ENCODE data around the gene CAMSAP3. TPM values are rescaled to one million over a fixed set of nuclear protein-coding genes. Genes with fewer than 3 reads are reported as not detected.

CAMSAP3 gene
- total RNA-seq, 1 donor from 2014 or later: 1.1 TPM

- DNase-seq (ENCODE audit: extremely low spot score, unreplicated experiment): no peak
- Mint-ChIP-seq H3K9me3 (ENCODE audit: unreplicated experiment) (no peaks in the 10 kb centered on the region), H3K27ac (ENCODE audit: unreplicated experiment) (no peak overlapping the region), H3K4me3 (ENCODE audit: unreplicated experiment) (no peak overlapping the region), H3K4me1 (ENCODE audit: unreplicated experiment) (no peaks in the 10 kb centered on the region), H3K27me3 (ENCODE audit: unreplicated experiment) (no peaks in the 10 kb centered on the region), H3K36me3 (ENCODE audit: unreplicated experiment) (peaks cover 31% of the 10 kb centered on the region)
- TF ChIP-seq, protein P1, sequence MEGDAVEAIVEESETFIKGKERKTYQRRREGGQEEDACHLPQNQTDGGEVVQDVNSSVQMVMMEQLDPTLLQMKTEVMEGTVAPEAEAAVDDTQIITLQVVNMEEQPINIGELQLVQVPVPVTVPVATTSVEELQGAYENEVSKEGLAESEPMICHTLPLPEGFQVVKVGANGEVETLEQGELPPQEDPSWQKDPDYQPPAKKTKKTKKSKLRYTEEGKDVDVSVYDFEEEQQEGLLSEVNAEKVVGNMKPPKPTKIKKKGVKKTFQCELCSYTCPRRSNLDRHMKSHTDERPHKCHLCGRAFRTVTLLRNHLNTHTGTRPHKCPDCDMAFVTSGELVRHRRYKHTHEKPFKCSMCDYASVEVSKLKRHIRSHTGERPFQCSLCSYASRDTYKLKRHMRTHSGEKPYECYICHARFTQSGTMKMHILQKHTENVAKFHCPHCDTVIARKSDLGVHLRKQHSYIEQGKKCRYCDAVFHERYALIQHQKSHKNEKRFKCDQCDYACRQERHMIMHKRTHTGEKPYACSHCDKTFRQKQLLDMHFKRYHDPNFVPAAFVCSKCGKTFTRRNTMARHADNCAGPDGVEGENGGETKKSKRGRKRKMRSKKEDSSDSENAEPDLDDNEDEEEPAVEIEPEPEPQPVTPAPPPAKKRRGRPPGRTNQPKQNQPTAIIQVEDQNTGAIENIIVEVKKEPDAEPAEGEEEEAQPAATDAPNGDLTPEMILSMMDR (IDR thresholded peaks at IDR 0.05): no peak
These were observed 38.9 kb upstream of the CAMSAP3 start for GRCh38 chr19:7556696-7557315.

DNA sequence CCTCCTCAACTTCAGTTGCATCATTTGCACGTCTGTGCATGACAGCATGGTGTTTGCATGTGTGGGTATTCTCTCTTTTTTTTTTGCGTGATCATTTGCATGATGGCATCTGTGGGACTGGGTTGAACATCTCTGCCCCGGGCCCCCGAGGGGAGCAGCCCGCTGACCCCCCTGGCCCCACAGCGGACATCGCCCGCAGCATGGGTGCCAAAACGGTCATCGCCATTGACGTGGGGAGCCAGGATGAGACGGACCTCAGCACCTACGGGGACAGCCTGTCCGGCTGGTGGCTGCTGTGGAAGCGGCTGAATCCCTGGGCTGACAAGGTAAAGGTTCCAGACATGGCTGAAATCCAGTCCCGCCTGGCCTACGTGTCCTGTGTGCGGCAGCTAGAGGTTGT, 37.0 kb upstream of the CAMSAP3 start:
- Mint-ChIP-seq H3K9me3 (ENCODE audit: unreplicated experiment) (no peaks in the 10 kb centered on the region), H3K27ac (ENCODE audit: unreplicated experiment) (no peak overlapping the region), H3K27me3 (ENCODE audit: unreplicated experiment) (no peaks in the 10 kb centered on the region), H3K4me1 (ENCODE audit: unreplicated experiment) (no peaks in the 10 kb centered on the region), H3K4me3 (ENCODE audit: unreplicated experiment) (no peak overlapping the region), H3K36me3 (ENCODE audit: unreplicated experiment) (peaks cover 31% of the 10 kb centered on the region)
- DNase-seq (ENCODE audit: extremely low spot score, unreplicated experiment): no peak
- TF ChIP-seq, protein P1 (IDR thresholded peaks at IDR 0.05): no peak

DNA sequence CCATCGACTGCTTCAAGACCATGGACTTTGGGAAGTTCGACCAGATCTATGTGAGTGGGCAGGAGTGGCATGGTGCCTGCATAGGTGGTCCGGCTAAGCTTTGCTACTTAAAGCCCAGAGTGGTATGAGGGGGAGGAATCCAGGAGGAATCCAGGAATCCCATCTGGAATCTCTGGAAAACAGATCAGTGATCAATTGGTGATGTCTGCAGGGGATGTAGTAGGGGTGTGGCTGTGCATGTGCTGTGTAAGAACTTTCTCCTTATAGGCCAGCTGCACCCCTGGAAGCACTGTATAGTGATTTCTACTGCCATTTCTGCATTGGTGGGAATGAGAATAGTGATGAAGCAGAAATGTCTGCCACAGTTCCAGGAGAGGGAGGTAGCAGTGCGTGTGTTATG, 36.6 kb upstream of the CAMSAP3 start:
- Mint-ChIP-seq H3K36me3 (ENCODE audit: unreplicated experiment) (peaks cover 31% of the 10 kb centered on the region), H3K4me1 (ENCODE audit: unreplicated experiment) (no peaks in the 10 kb centered on the region), H3K4me3 (ENCODE audit: unreplicated experiment) (no peak overlapping the region), H3K27ac (ENCODE audit: unreplicated experiment) (no peak overlapping the region), H3K9me3 (ENCODE audit: unreplicated experiment) (no peaks in the 10 kb centered on the region), H3K27me3 (ENCODE audit: unreplicated experiment) (no peaks in the 10 kb centered on the region)
- DNase-seq (ENCODE audit: extremely low spot score, unreplicated experiment): no peak
- TF ChIP-seq, protein P1 (IDR thresholded peaks at IDR 0.05): no peak

DNA sequence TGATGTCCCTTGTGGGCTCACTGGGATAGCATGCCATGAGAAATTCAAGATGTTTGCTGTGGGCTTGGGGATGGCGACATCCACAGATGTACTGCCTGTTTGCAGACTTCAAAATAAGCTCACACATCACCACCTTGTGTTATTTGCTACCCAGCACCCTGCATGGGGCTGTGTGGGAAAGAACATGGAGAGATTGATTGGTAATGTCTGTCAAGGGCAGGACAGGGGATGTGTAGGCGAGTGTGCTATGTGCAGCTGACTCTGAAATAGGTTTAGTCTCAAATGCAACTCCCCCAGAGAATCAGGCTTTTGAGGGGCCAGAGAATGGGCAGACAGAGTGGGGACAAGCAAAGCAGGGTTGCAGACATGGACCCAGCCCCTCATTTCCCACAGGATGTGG, 35.4 kb upstream of the CAMSAP3 start:
- Mint-ChIP-seq H3K36me3 (ENCODE audit: unreplicated experiment) (peaks cover 31% of the 10 kb centered on the region), H3K9me3 (ENCODE audit: unreplicated experiment) (no peaks in the 10 kb centered on the region), H3K4me3 (ENCODE audit: unreplicated experiment) (no peak overlapping the region), H3K27ac (ENCODE audit: unreplicated experiment) (no peak overlapping the region), H3K4me1 (ENCODE audit: unreplicated experiment) (no peaks in the 10 kb centered on the region), H3K27me3 (ENCODE audit: unreplicated experiment) (no peaks in the 10 kb centered on the region)
- no peak for DNase-seq (ENCODE audit: extremely low spot score, unreplicated experiment)
- TF ChIP-seq, protein P1 (IDR thresholded peaks at IDR 0.05): no peak

- TF ChIP-seq, protein P1 (IDR thresholded peaks at IDR 0.05): no peak
- H3K36me3 Mint-ChIP-seq (ENCODE audit: unreplicated experiment): peaks cover 30% of the 10 kb centered on the region
These were observed 34.3 kb upstream of the CAMSAP3 start for GRCh38 chr19:7561325-7561724.

More at GRCh38 chr19:7561325-7561724, 34.3 kb upstream of the CAMSAP3 start:
- H3K4me3 Mint-ChIP-seq (ENCODE audit: unreplicated experiment): no peak overlapping the region
- no peak for DNase-seq (ENCODE audit: extremely low spot score, unreplicated experiment)
- no peaks in the 10 kb centered on the region for H3K27me3 Mint-ChIP-seq (ENCODE audit: unreplicated experiment)
- no peaks in the 10 kb centered on the region for H3K4me1 Mint-ChIP-seq (ENCODE audit: unreplicated experiment)
- no peaks in the 10 kb centered on the region for H3K9me3 Mint-ChIP-seq (ENCODE audit: unreplicated experiment)
- H3K27ac Mint-ChIP-seq (ENCODE audit: unreplicated experiment): no peak overlapping the region

All from osteocyte (in vitro differentiated cells).